Psoas muscle (tissue), 8 donors: Measurements from ENCODE around the gene ZMYND8. TPM values are rescaled to one million over a fixed set of nuclear protein-coding genes. Genes with fewer than 3 reads are reported as not detected.
A peak's percentile ranks its signal among the peaks of the same experiment; 100 is the strongest.

ENCODE experiments used
- ATAC-seq, 4 donors: fragments of 200-7000 bp; cut with Tn5 transposase; one replicate each; pipeline ENCODE4 v1.9.1; 2020; ENCODE audit warnings: moderate library complexity in 3 of 4, mild to moderate bottlenecking in 2 of 4
- DNase-seq, 2 donors: peaks; one replicate each; pipeline ENCODE4 v3.0.0-alpha.2; 2020
- H3K27ac ChIP-seq: fragments of 200-600 bp; one replicate; pipeline ENCODE4 v1.8.0; 2022
- H3K27me3 ChIP-seq, 3 donors: fragments of 200-600 bp in 1 of 3; one replicate each; pipeline versions ENCODE4 v1.6.1 to v1.8.0; 2013 to 2022; ENCODE audit warnings: low read length in 2 of 3, mild to moderate bottlenecking in 2 of 3, moderate library complexity in 1 of 3; ENCODE audit not compliant: insufficient read depth in 3 of 3
- H3K36me3 ChIP-seq, 2 donors: fragments of 200-600 bp in 1 of 2; one replicate each; pipeline versions ENCODE4 v1.6.1 to v1.8.0; 2013 to 2022; ENCODE audit warnings: low read depth in 1 of 2, mild to moderate bottlenecking in 1 of 2, moderate library complexity in 1 of 2; ENCODE audit not compliant: insufficient read depth in 1 of 2
- H3K4me1 ChIP-seq: fragments of 200-600 bp; one replicate; pipeline ENCODE4 v1.8.0; 2022
- H3K4me3 ChIP-seq: fragments of 200-600 bp; one replicate; pipeline ENCODE4 v1.8.0; 2022; ENCODE audit warnings: mild to moderate bottlenecking
- H3K9me3 ChIP-seq: fragments of 200-600 bp; one replicate; pipeline ENCODE4 v1.8.0; 2022
- WGBS, 3 donors: extraction: QIAGEN DNeasy Blood & Tissue Kit; methylation state at CpG; one replicate each; pipeline versions ENCODE4 v1.1.6 to v1.1.7; 2013; 5-methylcytosine and 5-hydroxymethylcytosine counted together
- intact Hi-C, 2 donors: fragments of 100-400 bp; cut with DNase I; formaldehyde crosslinking; loops; one replicate each; pipeline versions ENCODE4 v1.11.0 to v1.14.2; 2022
- polyA plus RNA-seq, 3 donors: library from polyadenylated mRNA; stranded (reverse); fragments of 200-250 nt; gene quantifications; one replicate each; pipeline ENCODE4 v1.2.3, GENCODE V29; 2013
- total RNA-seq, 4 donors: library from RNA; stranded (reverse); fragmentation: NEBNext Ultra II Directional in 2 of 4; extraction: Animal tissue kit (Norgen Biotek cat#: 25700) in 2 of 4; gene quantifications; one replicate each; pipeline versions ENCODE4 v1.2.1 to v1.2.4, GENCODE V29; 2021 to 2023
- TF ChIP-seq, protein P1 (sequence below): fragments of 200-600 bp; IDR thresholded peaks from one replicate; pipeline ENCODE4 v1.8.0; 2022; ENCODE audit warnings: antibody characterized with exemption
- donor health status: healthy with polysubstance abuse.
- donor health status: DM: no; HTN: no; CAD: no; lungs with moderate emphysema.
- donor health status: Bipolar disorder and iron deficiency.
- donor health status: healthy.
- donor health status: DM: yes; HTN: yes; CAD: no.
- donor health status: DM: no; HTN: no; CAD: no.
- donor health status: DM: no; HTN: no; CAD: no.
- donor health status: DM: yes; HTN: yes; CAD: no.

Gene ZMYND8
- total and polyA plus RNA-seq, 7 donors: 4.7 to 42.9 (median 17.7) TPM

DNA sequence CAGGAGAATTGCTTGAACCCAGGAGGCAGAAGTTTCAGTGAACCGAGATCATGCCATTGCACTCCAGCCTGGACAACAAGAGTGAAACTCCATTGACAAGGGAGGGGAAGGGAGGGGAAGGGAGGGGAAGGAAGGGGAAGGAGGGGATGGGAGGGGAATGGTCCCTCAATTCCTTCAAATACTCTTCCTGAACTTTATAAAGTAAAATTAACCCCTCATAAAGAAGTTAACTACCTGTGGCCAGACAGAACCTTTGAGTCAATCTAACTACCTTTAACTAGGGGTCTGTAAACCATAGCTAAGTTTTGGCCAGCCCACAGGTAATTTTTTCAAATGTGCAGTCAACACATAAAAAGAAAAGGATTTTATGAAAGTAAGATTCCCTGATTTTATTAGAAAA, 131.0 kb downstream of the ZMYND8 start:
- 81 to 100% (median 88%) methylated on average over 1 of the region's 1 CpG for WGBS, 3 donors
- TF ChIP-seq, protein P1, sequence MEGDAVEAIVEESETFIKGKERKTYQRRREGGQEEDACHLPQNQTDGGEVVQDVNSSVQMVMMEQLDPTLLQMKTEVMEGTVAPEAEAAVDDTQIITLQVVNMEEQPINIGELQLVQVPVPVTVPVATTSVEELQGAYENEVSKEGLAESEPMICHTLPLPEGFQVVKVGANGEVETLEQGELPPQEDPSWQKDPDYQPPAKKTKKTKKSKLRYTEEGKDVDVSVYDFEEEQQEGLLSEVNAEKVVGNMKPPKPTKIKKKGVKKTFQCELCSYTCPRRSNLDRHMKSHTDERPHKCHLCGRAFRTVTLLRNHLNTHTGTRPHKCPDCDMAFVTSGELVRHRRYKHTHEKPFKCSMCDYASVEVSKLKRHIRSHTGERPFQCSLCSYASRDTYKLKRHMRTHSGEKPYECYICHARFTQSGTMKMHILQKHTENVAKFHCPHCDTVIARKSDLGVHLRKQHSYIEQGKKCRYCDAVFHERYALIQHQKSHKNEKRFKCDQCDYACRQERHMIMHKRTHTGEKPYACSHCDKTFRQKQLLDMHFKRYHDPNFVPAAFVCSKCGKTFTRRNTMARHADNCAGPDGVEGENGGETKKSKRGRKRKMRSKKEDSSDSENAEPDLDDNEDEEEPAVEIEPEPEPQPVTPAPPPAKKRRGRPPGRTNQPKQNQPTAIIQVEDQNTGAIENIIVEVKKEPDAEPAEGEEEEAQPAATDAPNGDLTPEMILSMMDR: no peak
- DNase-seq (no peak), ATAC-seq (no peak)
- Histone ChIP-seq H3K9me3 (no peaks in the 10 kb centered on the region), H3K27me3 (no peaks in the 10 kb centered on the region), H3K4me1 (no peaks in the 10 kb centered on the region), H3K4me3 (no peak overlapping the region), H3K36me3 (peaks cover 18 to 97% of the 10 kb centered on the region in 2 donors), H3K27ac (no peak overlapping the region)
- intact Hi-C loops: no loop called here

DNA sequence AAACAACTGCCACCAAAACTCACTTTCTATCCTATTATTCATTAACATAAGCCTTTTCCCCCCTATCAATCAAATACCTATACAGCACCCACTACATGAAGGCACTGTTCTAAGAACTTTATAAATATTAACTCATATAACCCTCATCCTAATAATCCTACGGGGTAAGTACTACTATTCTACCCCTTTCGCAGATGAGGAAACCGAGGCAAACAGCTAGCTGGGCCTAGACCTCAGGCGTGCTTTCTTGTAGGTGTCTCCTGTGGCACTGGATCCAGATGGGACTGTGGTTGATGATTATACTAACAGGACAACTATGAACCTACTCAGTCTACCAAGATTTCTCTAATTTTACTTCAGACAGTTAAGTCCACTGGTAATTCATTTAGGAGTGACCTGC, 131.6 kb downstream of the ZMYND8 start:
- no peak for DNase-seq
- WGBS, 3 donors: 95 to 98% (median 96%) methylated on average over 4 of the region's 4 CpGs
- peaks cover 21 to 99% of the 10 kb centered on the region in 2 donors for H3K36me3 ChIP-seq
- no peak for ATAC-seq
- TF ChIP-seq, protein P1: no peak
- intact Hi-C loops: no loop called here
- H3K4me3 ChIP-seq: no peak overlapping the region
- no peak overlapping the region for H3K27ac ChIP-seq
- H3K4me1 ChIP-seq: no peaks in the 10 kb centered on the region
- no peaks in the 10 kb centered on the region for H3K27me3 ChIP-seq
- no peaks in the 10 kb centered on the region for H3K9me3 ChIP-seq

DNA sequence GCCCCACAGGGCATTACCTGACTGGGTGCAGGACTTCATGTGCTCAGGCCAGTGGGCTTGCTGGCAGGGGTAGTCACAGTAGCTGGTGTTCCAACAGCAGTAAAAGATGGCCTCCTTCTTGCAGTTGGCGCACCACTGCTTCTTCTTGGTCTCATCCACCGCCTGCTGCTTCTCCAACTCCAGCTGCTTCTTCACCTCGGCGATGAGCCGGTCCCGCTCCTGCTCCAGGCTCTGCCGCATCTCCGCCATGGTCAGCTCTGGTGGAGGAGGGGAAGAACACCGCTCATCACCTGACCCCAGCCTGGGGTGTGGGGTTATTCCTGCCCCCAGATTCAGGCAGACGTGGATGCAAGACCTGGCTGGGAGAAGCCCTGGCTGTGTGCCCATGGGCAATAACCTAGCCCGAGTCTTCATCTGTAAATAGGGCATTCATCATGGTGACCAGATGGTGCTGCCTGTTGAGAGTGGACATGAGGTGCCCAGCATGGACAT, 132.2 kb downstream of the ZMYND8 start:
- H3K27me3 ChIP-seq: no peaks in the 10 kb centered on the region
- no peaks in the 10 kb centered on the region for H3K9me3 ChIP-seq
- ATAC-seq (peak; percentile 21 to 56 (median 34)), DNase-seq (peak in 1 of 2 donors; percentile 47)
- WGBS, 3 donors: 84 to 91% (median 86%) methylated on average over 10 to 11 of the region's 11 CpGs
- intact Hi-C loops: no loop called here
- H3K36me3 ChIP-seq: peaks cover 19 to 99% of the 10 kb centered on the region in 2 donors
- H3K4me3 ChIP-seq: no peak overlapping the region
- TF ChIP-seq, protein P1: no peak
- no peaks in the 10 kb centered on the region for H3K4me1 ChIP-seq
- H3K27ac ChIP-seq: no peak overlapping the region

DNA sequence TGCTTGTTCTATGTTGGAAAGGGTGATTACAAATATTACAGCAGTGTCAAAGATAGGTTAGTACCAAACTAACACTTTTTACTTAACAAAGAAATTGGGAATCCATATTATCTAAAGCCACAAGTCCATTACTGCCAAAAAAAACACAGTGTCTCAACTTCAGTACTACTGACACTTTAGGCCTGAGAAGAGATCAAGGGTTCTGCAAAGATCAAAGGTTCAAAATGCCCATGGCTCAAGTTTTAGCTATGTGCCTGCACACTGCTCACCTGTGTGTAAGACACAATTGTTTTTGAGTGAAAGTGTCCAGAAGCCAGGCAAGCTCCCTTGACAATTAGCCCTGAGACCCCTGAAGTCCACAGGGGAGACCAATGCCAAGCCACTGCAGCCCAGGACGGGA, 132.6 kb downstream of the ZMYND8 start:
- H3K9me3 ChIP-seq: no peaks in the 10 kb centered on the region
- TF ChIP-seq, protein P1: no peak
- WGBS, 3 donors: 91 to 100% (median 100%) methylated on average over 1 of the region's 1 CpG

DNA sequence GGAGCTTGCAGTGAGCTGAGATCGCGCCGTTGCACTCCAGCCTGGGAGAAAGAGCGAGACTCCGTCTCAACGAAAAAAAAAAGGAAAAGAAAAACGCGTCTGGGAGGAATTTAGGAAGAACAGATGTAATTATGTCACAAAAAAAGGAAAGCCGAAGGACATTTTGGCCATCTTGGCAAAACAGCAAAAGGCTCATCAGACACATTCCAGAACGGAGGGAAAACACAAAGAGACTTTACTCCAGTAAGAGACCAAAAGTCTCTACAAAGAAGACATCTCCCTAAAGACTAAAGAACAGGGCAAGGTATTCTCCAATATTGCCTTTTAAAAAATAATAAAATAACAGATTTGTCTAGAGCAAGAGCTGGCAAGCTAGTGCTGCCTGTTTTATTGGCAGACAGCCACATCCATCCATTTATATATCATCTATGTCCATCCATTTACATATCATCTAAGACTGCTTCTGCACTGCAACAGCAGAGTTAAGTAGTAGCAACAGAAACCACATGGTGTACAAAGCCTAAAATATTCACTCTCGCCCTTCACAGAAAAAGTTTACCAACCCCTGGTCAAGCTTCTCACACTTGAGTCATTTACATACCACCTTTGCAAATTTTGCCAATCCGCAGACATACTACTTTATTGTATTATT, 133.9 kb downstream of the ZMYND8 start:
- TF ChIP-seq, protein P1: no peak
- Histone ChIP-seq H3K4me3 (no peak overlapping the region), H3K9me3 (no peaks in the 10 kb centered on the region), H3K4me1 (no peaks in the 10 kb centered on the region), H3K27ac (no peak overlapping the region), H3K36me3 (peaks cover 18 to 97% of the 10 kb centered on the region in 2 donors), H3K27me3 (no peaks in the 10 kb centered on the region)
- intact Hi-C loops: no loop called here
- ATAC-seq: no peak
- no peak for DNase-seq
- WGBS, 3 donors: 90 to 95% (median 94%) methylated on average over 12 of the region's 12 CpGs

More for the DNA sequence above, 132.6 kb downstream of the ZMYND8 start:
- DNase-seq (no peak), ATAC-seq (no peak)
- intact Hi-C loops: no loop called here
- no peak overlapping the region for H3K4me3 ChIP-seq
- no peaks in the 10 kb centered on the region for H3K27me3 ChIP-seq
- H3K4me1 ChIP-seq: no peaks in the 10 kb centered on the region
- H3K27ac ChIP-seq: no peak overlapping the region
- peaks cover 17 to 99% of the 10 kb centered on the region in 2 donors for H3K36me3 ChIP-seq
